Body of pancreas (tissue), 4 donors: ENCODE data around the gene USP46.

Experiments used
- POLR2A ChIP-seq, 3 donors: fragments of 450-650 bp; IDR thresholded peaks; one replicate each; pipeline ENCODE4 v1.6.1; 2016; ENCODE audit warnings: antibody characterized with exemption in 3 of 3, mild to moderate bottlenecking in 2 of 3
- TF ChIP-seq, protein P1 (sequence below), 7 experiments: fragments of 450-650 bp in 4 of 7; fragments of 200-600 bp in 3 of 7; sonication (generic) in 3 of 7; IDR thresholded peaks; one replicate each; pipeline ENCODE4 v1.5.1; 2016 to 2019; ENCODE audit warnings: antibody characterized with exemption in 7 of 7

- TF ChIP-seq, protein P1, sequence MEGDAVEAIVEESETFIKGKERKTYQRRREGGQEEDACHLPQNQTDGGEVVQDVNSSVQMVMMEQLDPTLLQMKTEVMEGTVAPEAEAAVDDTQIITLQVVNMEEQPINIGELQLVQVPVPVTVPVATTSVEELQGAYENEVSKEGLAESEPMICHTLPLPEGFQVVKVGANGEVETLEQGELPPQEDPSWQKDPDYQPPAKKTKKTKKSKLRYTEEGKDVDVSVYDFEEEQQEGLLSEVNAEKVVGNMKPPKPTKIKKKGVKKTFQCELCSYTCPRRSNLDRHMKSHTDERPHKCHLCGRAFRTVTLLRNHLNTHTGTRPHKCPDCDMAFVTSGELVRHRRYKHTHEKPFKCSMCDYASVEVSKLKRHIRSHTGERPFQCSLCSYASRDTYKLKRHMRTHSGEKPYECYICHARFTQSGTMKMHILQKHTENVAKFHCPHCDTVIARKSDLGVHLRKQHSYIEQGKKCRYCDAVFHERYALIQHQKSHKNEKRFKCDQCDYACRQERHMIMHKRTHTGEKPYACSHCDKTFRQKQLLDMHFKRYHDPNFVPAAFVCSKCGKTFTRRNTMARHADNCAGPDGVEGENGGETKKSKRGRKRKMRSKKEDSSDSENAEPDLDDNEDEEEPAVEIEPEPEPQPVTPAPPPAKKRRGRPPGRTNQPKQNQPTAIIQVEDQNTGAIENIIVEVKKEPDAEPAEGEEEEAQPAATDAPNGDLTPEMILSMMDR (IDR thresholded peaks at IDR 0.05) = no peak
- no peak for TF ChIP-seq POLR2A (IDR thresholded peaks at IDR 0.05)
These were observed 1.8 kb downstream of the USP46 start for GRCh38 chr4:52657292-52657617.
